Bone marrow (tissue), 2 donors: Measurements from ENCODE around the gene SLC29A4.
"Not testable (repeated sequence)": the region's sequence is repeated elsewhere in the genome, so short reads cannot be mapped to it uniquely, and the experiment has no call there.

Source experiments
- DNase-seq, 2 donors: peaks; one replicate each; lab custom pipeline; 2025; lab: John Stamatoyannopoulos, UW

Gene SLC29A4

GRCh38 chr7:5296611-5297226, 14.0 kb downstream of the SLC29A4 start:
- no peak for DNase-seq

DNA sequence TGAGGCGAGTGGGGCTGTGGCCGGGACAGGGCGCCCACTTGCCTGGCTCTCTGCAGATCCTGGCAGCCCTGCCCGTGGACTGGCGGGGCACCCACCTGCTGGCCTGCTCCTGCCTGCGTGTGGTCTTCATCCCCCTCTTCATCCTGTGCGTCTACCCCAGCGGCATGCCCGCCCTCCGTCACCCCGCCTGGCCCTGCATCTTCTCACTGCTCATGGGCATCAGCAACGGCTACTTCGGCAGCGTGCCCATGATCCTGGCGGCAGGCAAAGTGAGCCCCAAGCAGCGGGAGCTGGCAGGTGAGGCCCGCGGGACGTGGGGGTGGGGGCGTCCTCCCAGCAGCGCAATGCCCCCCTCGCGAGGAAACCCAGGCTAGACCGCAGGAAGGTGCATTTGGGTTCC, 17.6 kb downstream of the SLC29A4 start:
- no peak for DNase-seq

DNA sequence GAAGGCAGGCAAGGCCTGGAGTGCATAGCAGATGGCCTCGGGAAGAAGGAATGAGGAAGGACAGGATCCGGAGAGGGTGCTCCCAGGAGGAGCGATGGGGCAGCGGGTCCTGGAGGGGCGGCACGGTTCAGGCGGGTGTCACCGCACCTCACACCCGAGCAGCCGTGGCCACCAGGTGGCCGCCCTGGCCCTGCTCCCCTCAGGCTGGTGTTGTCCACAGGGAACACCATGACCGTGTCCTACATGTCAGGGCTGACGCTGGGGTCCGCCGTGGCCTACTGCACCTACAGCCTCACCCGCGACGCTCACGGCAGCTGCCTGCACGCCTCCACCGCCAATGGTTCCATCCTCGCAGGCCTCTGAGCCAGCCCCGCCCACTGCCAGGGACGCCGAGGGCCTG, 19.8 kb downstream of the SLC29A4 start:
- no peak for DNase-seq

DNA sequence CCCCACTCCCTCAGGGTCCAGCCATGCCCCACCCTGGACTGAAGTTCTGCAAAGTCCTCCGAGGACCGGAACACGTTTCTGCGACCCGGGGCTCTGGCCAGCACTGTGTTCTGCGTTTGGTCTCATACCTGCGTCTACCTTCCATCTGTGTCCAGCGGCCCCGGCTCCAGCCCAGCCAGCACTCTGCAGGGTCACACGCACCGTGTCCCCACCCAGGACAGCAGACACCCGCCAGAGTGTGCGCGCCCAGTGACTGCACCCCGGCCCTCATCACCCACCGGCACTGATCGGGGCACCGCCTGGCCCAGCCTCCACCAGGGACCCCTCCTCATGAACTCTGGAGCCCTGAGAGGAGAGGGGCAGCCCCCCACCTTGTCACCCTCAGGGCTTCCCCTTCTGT, 20.3 kb downstream of the SLC29A4 start:
- DNase-seq = no peak

- DNase-seq = no peak
These were observed 21.1 kb downstream of the SLC29A4 start for GRCh38 chr7:5303591-5304505.

GRCh38 chr7:5305050-5305449, 22.3 kb downstream of the SLC29A4 start:
- not testable (repeated sequence) for DNase-seq

- not testable (repeated sequence) for DNase-seq
These were observed 24.7 kb downstream of the SLC29A4 start for GRCh38 chr7:5307221-5308142.

- no peak for DNase-seq
These were observed 26.4 kb downstream of the SLC29A4 start for GRCh38 chr7:5309146-5309545.

- DNase-seq = no peak
These were observed 28.2 kb downstream of the SLC29A4 start for GRCh38 chr7:5310822-5311405.

DNA sequence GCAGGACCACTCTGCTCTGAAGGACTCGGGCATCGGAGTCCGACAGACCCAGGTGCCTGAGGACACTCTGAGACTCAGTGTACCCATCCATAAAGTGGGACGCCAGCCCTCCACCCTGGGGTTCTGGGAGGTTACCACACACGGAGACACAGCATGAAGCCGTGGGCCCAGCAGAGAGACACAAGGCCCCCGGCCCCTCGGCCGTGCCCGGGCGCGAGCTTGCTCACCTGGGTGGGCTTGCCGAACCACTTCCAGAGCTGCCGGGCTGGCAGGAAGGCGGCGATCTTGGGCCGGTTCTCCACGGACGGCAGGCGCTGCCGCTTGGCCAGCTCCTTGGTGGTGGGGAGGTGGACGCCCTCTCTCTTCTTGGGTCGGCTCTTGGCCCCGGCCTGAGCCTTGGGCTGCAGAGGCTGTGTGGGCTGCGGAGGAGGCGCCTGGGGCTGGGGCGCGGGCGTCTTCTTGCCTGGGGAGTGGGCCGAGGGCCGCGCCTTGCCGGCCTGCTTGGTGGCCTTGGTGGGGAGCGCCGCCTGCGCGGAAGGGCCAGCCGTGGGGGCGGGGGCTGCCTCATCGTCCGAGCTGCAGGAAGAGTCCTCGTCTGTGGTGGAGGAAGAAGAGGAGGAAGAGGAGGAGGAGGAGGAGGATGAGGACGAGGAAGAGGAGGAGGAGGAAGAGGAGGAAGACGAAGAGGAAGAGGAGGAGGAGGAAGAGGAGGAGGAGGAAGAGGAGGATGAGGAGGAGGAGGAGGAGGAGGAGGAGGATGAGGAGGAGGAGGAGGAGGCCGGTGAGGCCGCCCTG, 29.7 kb downstream of the SLC29A4 start:
- not testable (repeated sequence) for DNase-seq

GRCh38 chr7:5313076-5313885, 30.5 kb downstream of the SLC29A4 start:
- DNase-seq = not testable (repeated sequence)

DNA sequence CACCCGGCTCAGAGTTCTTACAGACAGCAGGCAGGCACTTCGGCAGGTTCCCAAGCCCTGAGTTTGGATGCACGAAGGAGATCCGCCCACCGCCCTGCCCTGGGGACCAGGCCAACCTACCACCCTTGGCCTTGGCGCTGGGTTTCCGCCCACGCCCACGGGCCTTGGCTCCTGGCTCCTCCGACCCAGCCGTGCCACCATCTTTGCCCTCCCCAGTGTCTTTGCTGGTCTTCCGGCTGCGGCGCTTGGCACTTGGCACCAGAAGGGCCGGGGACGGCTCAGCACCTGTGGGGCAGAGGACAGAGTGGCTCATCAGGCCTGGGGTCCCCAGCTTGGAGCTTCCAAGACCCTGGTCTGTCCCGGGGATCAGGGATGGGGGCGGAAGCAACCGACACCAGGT, 32.1 kb downstream of the SLC29A4 start:
- no peak for DNase-seq

- no peak for DNase-seq
These were observed 33.0 kb downstream of the SLC29A4 start for GRCh38 chr7:5315761-5316160.

- not testable (repeated sequence) for DNase-seq
These were observed 35.9 kb downstream of the SLC29A4 start for GRCh38 chr7:5318613-5319012.

GRCh38 chr7:5320391-5320790, 37.6 kb downstream of the SLC29A4 start:
- no peak for DNase-seq

DNA sequence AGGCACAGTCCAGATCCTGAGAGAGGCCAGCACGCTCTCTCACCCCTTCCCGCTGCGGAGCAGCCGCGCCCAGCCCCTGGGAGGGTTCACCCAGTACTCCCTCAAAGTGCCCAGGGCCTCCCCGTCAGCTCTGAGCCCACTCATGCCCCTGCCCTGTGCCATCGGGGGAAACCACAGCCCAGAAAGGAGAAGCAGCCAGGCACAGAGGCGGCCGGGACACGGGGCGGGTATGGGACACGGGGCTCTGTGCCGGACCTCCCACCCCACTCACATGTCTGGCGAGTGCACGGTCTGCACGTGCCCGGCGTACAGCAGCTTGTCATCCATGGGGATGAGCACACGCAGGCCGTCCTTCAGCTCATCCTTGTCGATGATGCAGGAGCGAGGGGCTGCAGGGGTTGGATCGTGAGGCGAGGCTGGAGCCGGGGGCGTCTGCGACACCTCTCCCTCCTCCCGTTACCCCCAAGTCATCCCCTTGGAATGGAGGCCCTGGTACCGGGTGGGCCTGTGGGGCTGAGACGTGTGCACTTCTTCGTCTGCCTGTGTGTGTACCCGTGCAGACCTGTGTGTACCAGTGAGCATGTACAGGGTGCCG, 38.2 kb downstream of the SLC29A4 start:
- no peak for DNase-seq

DNA sequence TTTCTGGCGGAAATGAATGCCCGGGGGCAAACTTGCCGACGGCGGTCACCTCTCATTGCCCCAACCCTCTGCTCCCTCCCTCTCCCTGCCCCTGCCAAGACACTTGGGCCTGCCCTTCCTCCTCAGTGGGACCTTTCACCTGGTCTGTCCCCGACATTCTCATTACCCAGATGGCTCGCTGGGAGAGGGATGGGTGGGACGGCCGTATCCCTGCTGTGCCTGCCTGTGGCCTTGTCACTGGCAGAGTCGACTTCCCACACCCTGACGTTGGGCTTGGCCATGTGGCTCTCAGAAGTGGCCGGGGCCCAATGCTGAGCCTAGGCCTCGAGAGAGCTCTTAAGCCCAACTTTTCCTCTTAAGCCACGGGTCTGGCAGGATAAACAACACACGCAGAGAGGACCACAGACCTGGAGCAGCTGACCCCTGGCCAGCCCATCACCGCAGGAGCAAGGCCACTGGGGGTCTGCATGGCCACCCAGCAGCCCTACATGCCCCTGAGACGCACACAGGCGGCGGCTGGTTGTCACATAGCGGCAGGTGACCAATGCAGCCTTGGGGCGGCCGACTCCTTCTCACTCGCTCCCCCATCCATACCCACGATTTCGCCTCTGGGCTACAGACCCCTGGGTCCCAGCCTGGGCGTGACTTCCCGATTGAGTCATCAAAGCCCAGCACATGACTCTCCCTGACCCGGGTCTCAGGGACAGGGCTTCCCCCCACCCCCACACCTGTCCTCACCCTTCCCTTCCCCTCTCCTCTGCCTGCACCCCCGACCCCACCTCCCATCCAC, 40.1 kb downstream of the SLC29A4 start:
- no peak for DNase-seq

DNA sequence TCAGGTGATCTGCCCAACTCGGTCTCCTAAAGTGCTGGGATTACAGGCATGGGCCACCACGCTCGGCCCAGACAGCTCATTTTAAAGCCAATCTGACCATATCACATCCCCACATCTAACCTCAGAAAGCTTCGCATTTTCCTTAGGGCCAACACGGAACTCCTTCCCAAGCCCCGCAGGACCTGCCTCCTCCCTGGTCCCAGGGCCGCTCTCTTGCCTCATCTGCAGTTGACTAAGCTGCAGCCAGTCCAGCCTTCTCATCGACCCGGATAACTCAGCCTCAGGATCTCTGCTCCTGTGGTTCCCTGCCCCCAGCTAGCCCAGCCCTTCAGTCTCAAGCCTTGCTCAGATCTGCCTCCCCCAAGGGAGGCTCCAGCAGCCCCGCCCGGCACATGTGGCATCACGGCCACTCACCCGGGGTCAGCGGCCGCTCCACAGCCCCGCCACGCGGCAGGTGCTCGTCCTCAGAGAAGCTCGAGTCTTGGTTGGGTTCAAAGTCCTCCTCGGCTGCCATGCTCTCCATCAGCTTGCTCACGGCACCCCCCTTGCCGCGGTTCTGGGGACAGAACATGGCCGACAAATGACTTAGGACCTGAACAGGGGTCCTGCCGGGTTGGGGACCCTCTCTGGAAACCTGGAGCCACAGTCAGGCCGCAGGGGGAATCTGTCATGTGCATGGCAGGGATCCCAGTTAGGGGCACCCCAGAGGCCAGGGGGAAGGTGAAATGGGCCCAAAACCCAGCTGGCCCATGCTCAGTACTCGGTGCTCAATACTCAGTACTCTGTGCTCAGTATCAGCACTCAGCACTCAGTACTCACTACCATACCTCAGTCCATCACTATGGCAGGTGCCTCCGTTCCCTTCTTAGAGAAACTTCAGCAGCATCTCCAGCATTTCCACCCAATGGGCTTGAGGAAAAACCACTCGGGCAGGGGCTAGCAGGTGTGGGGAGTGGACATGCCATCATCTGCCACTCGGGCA, 41.3 kb downstream of the SLC29A4 start:
- DNase-seq = not testable (repeated sequence)
